Stomach (tissue), 9 donors: Measurements from ENCODE around the gene MUC5B. TPM values are rescaled to one million over a fixed set of nuclear protein-coding genes. Genes with fewer than 3 reads are reported as not detected.

ENCODE experiments used
- DNase-seq, 2 donors: peaks; one replicate each; pipeline versions ENCODE4 v3.0.0 to v3.0.0-alpha.2; 2013 to 2019
- H3K27ac ChIP-seq, 5 donors: fragments of 200-600 bp in 4 of 5; sonication (generic) in 4 of 5; one replicate each; pipeline ENCODE4 v1.5.1; 2013 to 2019; ENCODE audit warnings: mild to moderate bottlenecking in 1 of 5, moderate library complexity in 1 of 5
- H3K27me3 ChIP-seq, 3 donors: fragments of 200-600 bp; sonication (generic); one replicate each; pipeline ENCODE4 v1.5.1; 2017 to 2019; ENCODE audit warnings: mixed run types in 1 of 3
- H3K36me3 ChIP-seq, 4 donors: fragments of 200-600 bp; sonication (generic); 1 replicate in 3 of 4; 2 replicates in 1 of 4; pipeline ENCODE4 v1.5.1; 2016 to 2019
- H3K4me1 ChIP-seq, 4 donors: fragments of 200-600 bp; sonication (generic); one replicate each; pipeline ENCODE4 v1.5.1; 2016 to 2019
- H3K4me3 ChIP-seq, 4 donors: fragments of 200-600 bp; sonication (generic) in 3 of 4; one replicate each; pipeline ENCODE4 v1.5.1; 2016 to 2019; ENCODE audit warnings: mild to moderate bottlenecking in 1 of 4
- H3K9me3 ChIP-seq, 4 donors: fragments of 200-600 bp; sonication (generic); one replicate each; pipeline ENCODE4 v1.5.1; 2016 to 2019
- CTCF ChIP-seq, 7 experiments: fragments of 450-650 bp in 4 of 7; fragments of 200-600 bp in 3 of 7; sonication (generic) in 3 of 7; IDR thresholded peaks; one replicate each; pipeline ENCODE4 v1.5.1; 2016 to 2019; ENCODE audit warnings: antibody characterized with exemption in 7 of 7, control low read depth in 2 of 7, mild to moderate bottlenecking in 1 of 7
- EP300 ChIP-seq: sonication (generic); formaldehyde crosslinking; IDR thresholded peaks from one replicate; pipeline ENCODE4 v1.6.1; 2017; ENCODE audit warnings: antibody characterized with exemption
- POLR2A ChIP-seq, 4 donors: fragments of 450-650 bp; IDR thresholded peaks; one replicate each; pipeline ENCODE4 v1.6.1; 2016; ENCODE audit warnings: antibody characterized with exemption in 4 of 4, control low read depth in 2 of 4, mild to moderate bottlenecking in 1 of 4, moderate library complexity in 1 of 4
- POLR2AphosphoS5 ChIP-seq, 3 donors: sonication (generic); formaldehyde crosslinking; IDR thresholded peaks; one replicate each; pipeline ENCODE4 v1.6.1; 2016; ENCODE audit warnings: antibody characterized with exemption in 3 of 3
- WGBS, 5 donors: extraction: QIAGEN DNeasy Blood & Tissue Kit in 3 of 5; methylation state at CpG; one replicate each; pipeline versions ENCODE4 v1.1.5 to v1.1.7; 2013 to 2018; 5-methylcytosine and 5-hydroxymethylcytosine counted together
- intact Hi-C: fragments of 100-400 bp; cut with DNase I; formaldehyde crosslinking; loops from one replicate; pipeline ENCODE4 v1.15.1; 2023; ENCODE audit warnings: low total_unique reads
- polyA plus RNA-seq, 3 donors: library from polyadenylated mRNA; stranded (reverse); fragments of 200-250 nt; gene quantifications; one replicate each; pipeline ENCODE4 v1.2.3, GENCODE V29; 2013
- total RNA-seq, 5 donors: library from RNA; depleted of rRNA; stranded (reverse); fragments of >200 nt; gene quantifications; one replicate each; pipeline versions ENCODE4 v1.1.0 to v1.2.3, GENCODE V29; 2014 to 2016
- donor health status: healthy with polysubstance abuse.
- donor health status: Bipolar disorder and iron deficiency.
- donor health status: healthy.

Gene MUC5B
- total and polyA plus RNA-seq, 8 donors = under 0.01 to 516 (median 6.6) TPM

DNA sequence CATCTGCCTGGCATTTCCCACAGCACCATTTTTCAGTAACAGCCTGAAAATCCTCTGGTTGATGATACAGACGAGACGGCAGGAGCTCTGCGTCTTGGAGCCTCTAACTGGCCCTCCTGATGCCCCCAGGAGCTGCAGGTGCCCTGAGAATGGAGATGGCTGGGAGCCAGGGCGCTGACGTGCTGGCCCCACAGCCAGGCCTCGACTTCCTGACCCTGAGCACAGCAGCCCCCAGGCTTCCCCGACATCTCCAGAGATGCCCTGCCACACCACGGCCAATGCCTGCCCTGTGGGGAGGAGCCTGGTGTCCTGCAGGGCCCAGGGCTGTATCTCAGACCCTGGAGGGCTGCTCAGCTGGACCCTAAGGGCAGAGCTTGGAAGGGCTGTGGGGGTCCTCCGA lies 65.1 kb downstream of the MUC5B start:
- TF ChIP-seq POLR2A (IDR thresholded peaks at IDR 0.05) (no peak), CTCF (IDR thresholded peaks at IDR 0.05) (no peak), EP300 (no peak), POLR2AphosphoS5 (IDR thresholded peaks at IDR 0.05) (no peak)
- no peaks in the 10 kb centered on the region for H3K9me3 ChIP-seq
- intact Hi-C loops = no loop called here
- no peak overlapping the region for H3K27ac ChIP-seq
- H3K4me3 ChIP-seq = no peak overlapping the region
- H3K4me1 ChIP-seq = peaks cover 0 to 4% (median under 1%) of the 10 kb centered on the region in 4 donors
- 94 to 100% (median 95%) methylated on average over 3 to 9 of the region's 9 CpGs for WGBS, 5 donors
- DNase-seq = no peak
- H3K27me3 ChIP-seq = no peaks in the 10 kb centered on the region
- H3K36me3 ChIP-seq = peaks cover 77 to 93% (median 91%) of the 10 kb centered on the region in 4 donors

GRCh38 chr11:1288426-1289151 lies 65.7 kb downstream of the MUC5B start:
- Histone ChIP-seq H3K27me3 (no peaks in the 10 kb centered on the region), H3K36me3 (peaks cover 76 to 93% (median 91%) of the 10 kb centered on the region in 4 donors), H3K4me1 (peaks cover 0 to 6% (median 2%) of the 10 kb centered on the region in 4 donors), H3K27ac (no peak overlapping the region), H3K4me3 (no peak overlapping the region), H3K9me3 (no peaks in the 10 kb centered on the region)
- intact Hi-C loops = no loop called here
- DNase-seq = no peak
- TF ChIP-seq POLR2AphosphoS5 (IDR thresholded peaks at IDR 0.05) (no peak), CTCF (IDR thresholded peaks at IDR 0.05) (no peak), POLR2A (IDR thresholded peaks at IDR 0.05) (no peak), EP300 (no peak)
- 93 to 96% (median 94%) methylated on average over 27 to 30 of the region's 30 CpGs for WGBS, 5 donors

GRCh38 chr11:1289211-1289935 lies 66.5 kb downstream of the MUC5B start:
- intact Hi-C loops = no loop called here
- peaks cover 0 to 6% (median 2%) of the 10 kb centered on the region in 4 donors for H3K4me1 ChIP-seq
- WGBS, 5 donors = 91 to 98% (median 96%) methylated on average over 15 to 33 of the region's 33 CpGs
- no peaks in the 10 kb centered on the region for H3K9me3 ChIP-seq
- DNase-seq = no peak
- TF ChIP-seq POLR2A (IDR thresholded peaks at IDR 0.05) (no peak), POLR2AphosphoS5 (IDR thresholded peaks at IDR 0.05) (no peak), CTCF (IDR thresholded peaks at IDR 0.05) (no peak), EP300 (no peak)
- no peak overlapping the region for H3K4me3 ChIP-seq
- peaks cover 76 to 92% (median 89%) of the 10 kb centered on the region in 4 donors for H3K36me3 ChIP-seq
- H3K27ac ChIP-seq = no peak overlapping the region
- H3K27me3 ChIP-seq = no peaks in the 10 kb centered on the region

GRCh38 chr11:1290052-1291040 lies 67.5 kb downstream of the MUC5B start:
- WGBS, 5 donors = 89 to 91% (median 90%) methylated on average over 42 to 43 of the region's 43 CpGs
- intact Hi-C loops = loop anchor here (10.0 kb wide), 1 partner anchor 224 kb away; no protein-coding TSS in a partner anchor
- H3K4me3 ChIP-seq = no peak overlapping the region
- H3K36me3 ChIP-seq = peaks cover 70 to 88% (median 86%) of the 10 kb centered on the region in 4 donors
- H3K27me3 ChIP-seq = no peaks in the 10 kb centered on the region
- H3K27ac ChIP-seq = no peak overlapping the region
- H3K4me1 ChIP-seq = peaks cover 0 to 6% (median 2%) of the 10 kb centered on the region in 4 donors
- TF ChIP-seq EP300 (no peak), POLR2A (IDR thresholded peaks at IDR 0.05) (no peak), POLR2AphosphoS5 (IDR thresholded peaks at IDR 0.05) (no peak), CTCF (IDR thresholded peaks at IDR 0.05) (no peak)
- no peak for DNase-seq
- no peaks in the 10 kb centered on the region for H3K9me3 ChIP-seq
